ENCODE data around the gene SLC4A9.

Gene SLC4A9

GRCh38 chr5:140401362-140402257 is 41.6 kb downstream of the SLC4A9 start, which contains the start of gene ANKHD1 (continued):
- TF ChIP-seq, protein P1, sequence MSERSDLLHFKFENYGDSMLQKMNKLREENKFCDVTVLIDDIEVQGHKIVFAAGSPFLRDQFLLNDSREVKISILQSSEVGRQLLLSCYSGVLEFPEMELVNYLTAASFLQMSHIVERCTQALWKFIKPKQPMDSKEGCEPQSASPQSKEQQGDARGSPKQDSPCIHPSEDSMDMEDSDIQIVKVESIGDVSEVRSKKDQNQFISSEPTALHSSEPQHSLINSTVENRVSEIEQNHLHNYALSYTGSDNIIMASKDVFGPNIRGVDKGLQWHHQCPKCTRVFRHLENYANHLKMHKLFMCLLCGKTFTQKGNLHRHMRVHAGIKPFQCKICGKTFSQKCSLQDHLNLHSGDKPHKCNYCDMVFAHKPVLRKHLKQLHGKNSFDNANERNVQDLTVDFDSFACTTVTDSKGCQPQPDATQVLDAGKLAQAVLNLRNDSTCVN (tag by site-specific recombination; optimal IDR thresholded peaks at IDR 0.05), result peak; percentile 96
- no peak for TF ChIP-seq ZNF48 (tag by site-specific recombination; IDR thresholded peaks at IDR 0.05)
- TF ChIP-seq, protein P2, sequence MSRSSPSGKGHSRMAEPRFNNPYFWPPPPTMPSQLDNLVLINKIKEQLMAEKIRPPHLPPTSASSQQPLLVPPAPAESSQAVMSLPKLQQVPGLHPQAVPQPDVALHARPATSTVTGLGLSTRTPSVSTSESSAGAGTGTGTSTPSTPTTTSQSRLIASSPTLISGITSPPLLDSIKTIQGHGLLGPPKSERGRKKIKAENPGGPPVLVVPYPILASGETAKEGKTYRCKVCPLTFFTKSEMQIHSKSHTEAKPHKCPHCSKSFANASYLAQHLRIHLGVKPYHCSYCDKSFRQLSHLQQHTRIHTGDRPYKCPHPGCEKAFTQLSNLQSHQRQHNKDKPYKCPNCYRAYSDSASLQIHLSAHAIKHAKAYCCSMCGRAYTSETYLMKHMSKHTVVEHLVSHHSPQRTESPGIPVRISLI (tag by site-specific recombination; IDR thresholded peaks at IDR 0.05), result no peak
- 0 out of 2 replicates have a peak, but pooled peaks have one; percentile 13 for TF ChIP-seq TCF7L2 (IDR thresholded peaks at IDR 0.05; ENCODE audit: borderline replicate concordance, low read depth, low read length)
- TF ChIP-seq ZNF391 (tag by site-specific recombination; IDR thresholded peaks at IDR 0.05; ENCODE audit: borderline replicate concordance, low read depth), result peak; percentile 70; the same call in 1 of the 2 replicates
- no peak for TF ChIP-seq ZBTB6 (tag by site-specific recombination; IDR thresholded peaks at IDR 0.05)
- peak; percentile 62; the same call in 1 of the 2 replicates for TF ChIP-seq ELK4 (IDR thresholded peaks at IDR 0.05; ENCODE audit: borderline replicate concordance, low read depth, low read length)
- no peak for TF ChIP-seq SALL2 (tag by site-specific recombination; IDR thresholded peaks at IDR 0.05; ENCODE audit: borderline replicate concordance)
- peak; percentile 63; the same call in 1 of the 2 replicates for TF ChIP-seq ZXDB (tag by site-specific recombination; IDR thresholded peaks at IDR 0.05)
- no peak for TF ChIP-seq ZNF624 (tag by site-specific recombination; IDR thresholded peaks at IDR 0.05)
- TF ChIP-seq BCL6B (tag by site-specific recombination; IDR thresholded peaks at IDR 0.05), result no peak
- TF ChIP-seq ZNF148 (tag by site-specific recombination; IDR thresholded peaks at IDR 0.05; ENCODE audit: borderline replicate concordance), result peak; percentile 17; the same call in 1 of the 2 replicates
- TF ChIP-seq PRDM1 (tag by site-specific recombination; IDR thresholded peaks at IDR 0.05), result no peak
- no peak for TF ChIP-seq ZNF544 (tag by site-specific recombination; IDR thresholded peaks at IDR 0.05)
- TF ChIP-seq, protein P3, sequence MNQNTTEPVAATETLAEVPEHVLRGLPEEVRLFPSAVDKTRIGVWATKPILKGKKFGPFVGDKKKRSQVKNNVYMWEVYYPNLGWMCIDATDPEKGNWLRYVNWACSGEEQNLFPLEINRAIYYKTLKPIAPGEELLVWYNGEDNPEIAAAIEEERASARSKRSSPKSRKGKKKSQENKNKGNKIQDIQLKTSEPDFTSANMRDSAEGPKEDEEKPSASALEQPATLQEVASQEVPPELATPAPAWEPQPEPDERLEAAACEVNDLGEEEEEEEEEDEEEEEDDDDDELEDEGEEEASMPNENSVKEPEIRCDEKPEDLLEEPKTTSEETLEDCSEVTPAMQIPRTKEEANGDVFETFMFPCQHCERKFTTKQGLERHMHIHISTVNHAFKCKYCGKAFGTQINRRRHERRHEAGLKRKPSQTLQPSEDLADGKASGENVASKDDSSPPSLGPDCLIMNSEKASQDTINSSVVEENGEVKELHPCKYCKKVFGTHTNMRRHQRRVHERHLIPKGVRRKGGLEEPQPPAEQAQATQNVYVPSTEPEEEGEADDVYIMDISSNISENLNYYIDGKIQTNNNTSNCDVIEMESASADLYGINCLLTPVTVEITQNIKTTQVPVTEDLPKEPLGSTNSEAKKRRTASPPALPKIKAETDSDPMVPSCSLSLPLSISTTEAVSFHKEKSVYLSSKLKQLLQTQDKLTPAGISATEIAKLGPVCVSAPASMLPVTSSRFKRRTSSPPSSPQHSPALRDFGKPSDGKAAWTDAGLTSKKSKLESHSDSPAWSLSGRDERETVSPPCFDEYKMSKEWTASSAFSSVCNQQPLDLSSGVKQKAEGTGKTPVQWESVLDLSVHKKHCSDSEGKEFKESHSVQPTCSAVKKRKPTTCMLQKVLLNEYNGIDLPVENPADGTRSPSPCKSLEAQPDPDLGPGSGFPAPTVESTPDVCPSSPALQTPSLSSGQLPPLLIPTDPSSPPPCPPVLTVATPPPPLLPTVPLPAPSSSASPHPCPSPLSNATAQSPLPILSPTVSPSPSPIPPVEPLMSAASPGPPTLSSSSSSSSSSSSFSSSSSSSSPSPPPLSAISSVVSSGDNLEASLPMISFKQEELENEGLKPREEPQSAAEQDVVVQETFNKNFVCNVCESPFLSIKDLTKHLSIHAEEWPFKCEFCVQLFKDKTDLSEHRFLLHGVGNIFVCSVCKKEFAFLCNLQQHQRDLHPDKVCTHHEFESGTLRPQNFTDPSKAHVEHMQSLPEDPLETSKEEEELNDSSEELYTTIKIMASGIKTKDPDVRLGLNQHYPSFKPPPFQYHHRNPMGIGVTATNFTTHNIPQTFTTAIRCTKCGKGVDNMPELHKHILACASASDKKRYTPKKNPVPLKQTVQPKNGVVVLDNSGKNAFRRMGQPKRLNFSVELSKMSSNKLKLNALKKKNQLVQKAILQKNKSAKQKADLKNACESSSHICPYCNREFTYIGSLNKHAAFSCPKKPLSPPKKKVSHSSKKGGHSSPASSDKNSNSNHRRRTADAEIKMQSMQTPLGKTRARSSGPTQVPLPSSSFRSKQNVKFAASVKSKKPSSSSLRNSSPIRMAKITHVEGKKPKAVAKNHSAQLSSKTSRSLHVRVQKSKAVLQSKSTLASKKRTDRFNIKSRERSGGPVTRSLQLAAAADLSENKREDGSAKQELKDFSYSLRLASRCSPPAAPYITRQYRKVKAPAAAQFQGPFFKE (tag by site-specific recombination; IDR thresholded peaks at IDR 0.05; ENCODE audit: borderline replicate concordance), result no peak; the same call in 1 of the 2 replicates
- TF ChIP-seq ZNF645 (tag by site-specific recombination; IDR thresholded peaks at IDR 0.05), result no peak
- TF ChIP-seq, protein P4, sequence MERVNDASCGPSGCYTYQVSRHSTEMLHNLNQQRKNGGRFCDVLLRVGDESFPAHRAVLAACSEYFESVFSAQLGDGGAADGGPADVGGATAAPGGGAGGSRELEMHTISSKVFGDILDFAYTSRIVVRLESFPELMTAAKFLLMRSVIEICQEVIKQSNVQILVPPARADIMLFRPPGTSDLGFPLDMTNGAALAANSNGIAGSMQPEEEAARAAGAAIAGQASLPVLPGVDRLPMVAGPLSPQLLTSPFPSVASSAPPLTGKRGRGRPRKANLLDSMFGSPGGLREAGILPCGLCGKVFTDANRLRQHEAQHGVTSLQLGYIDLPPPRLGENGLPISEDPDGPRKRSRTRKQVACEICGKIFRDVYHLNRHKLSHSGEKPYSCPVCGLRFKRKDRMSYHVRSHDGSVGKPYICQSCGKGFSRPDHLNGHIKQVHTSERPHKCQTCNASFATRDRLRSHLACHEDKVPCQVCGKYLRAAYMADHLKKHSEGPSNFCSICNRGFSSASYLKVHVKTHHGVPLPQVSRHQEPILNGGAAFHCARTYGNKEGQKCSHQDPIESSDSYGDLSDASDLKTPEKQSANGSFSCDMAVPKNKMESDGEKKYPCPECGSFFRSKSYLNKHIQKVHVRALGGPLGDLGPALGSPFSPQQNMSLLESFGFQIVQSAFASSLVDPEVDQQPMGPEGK (tag by site-specific recombination; IDR thresholded peaks at IDR 0.05), result 0 out of 2 replicates have a peak, but pooled peaks have one; percentile 20
- TF ChIP-seq MZF1 (tag by site-specific recombination; IDR thresholded peaks at IDR 0.05; ENCODE audit: borderline replicate concordance), result no peak
